Erythroblast (primary cell): ENCODE data around the gene BMERB1.
"Not testable (repeated sequence)": the region's sequence is repeated elsewhere in the genome, so short reads cannot be mapped to it uniquely, and the experiment has no call there.

Experiments
- DNase-seq, 2 experiments: peaks; one replicate each; lab custom pipeline; 2025; lab: John Stamatoyannopoulos, UW
- GATA1 ChIP-seq: IDR thresholded peaks from 2 replicates; pipeline ENCODE4 v1.6.1; 2011; ENCODE audit warnings: low read depth, mild to moderate bottlenecking, control low read depth, low read length, moderate library complexity
- POLR2A ChIP-seq: IDR thresholded peaks from 2 replicates; pipeline ENCODE4 v1.6.1; 2011; ENCODE audit warnings: mild to moderate bottlenecking, low read length

Gene BMERB1

GRCh38 chr16:15443753-15444152 lies 9.4 kb downstream of the BMERB1 start:
- TF ChIP-seq GATA1 (no peak), POLR2A (no peak)
- no peak for DNase-seq

GRCh38 chr16:15444264-15444663 lies 9.9 kb downstream of the BMERB1 start:
- TF ChIP-seq POLR2A: no peak
- TF ChIP-seq GATA1: no peak
- no peak for DNase-seq

- no peak for DNase-seq
- no peak for TF ChIP-seq GATA1
- no peak for TF ChIP-seq POLR2A
Measured at GRCh38 chr16:15445450-15445849, 11.1 kb downstream of the BMERB1 start.

GRCh38 chr16:15446901-15447300 lies 12.5 kb downstream of the BMERB1 start:
- DNase-seq: no peak
- TF ChIP-seq GATA1: no peak
- no peak for TF ChIP-seq POLR2A

- TF ChIP-seq POLR2A (no peak), GATA1 (no peak)
- no peak for DNase-seq
Measured at GRCh38 chr16:15450624-15451023, 16.2 kb downstream of the BMERB1 start.

GRCh38 chr16:15451098-15451731 lies 16.8 kb downstream of the BMERB1 start:
- no peak for DNase-seq
- no peak for TF ChIP-seq GATA1
- TF ChIP-seq POLR2A: no peak

GRCh38 chr16:15452246-15452855 lies 18.0 kb downstream of the BMERB1 start:
- DNase-seq: no peak
- no peak for TF ChIP-seq POLR2A
- TF ChIP-seq GATA1: no peak

GRCh38 chr16:15453296-15453695 lies 18.9 kb downstream of the BMERB1 start:
- DNase-seq: not testable (repeated sequence)

- DNase-seq: not testable (repeated sequence)
Measured at GRCh38 chr16:15454933-15455332, 20.5 kb downstream of the BMERB1 start.

- TF ChIP-seq GATA1 (no peak), POLR2A (no peak)
- DNase-seq: no peak
Measured at GRCh38 chr16:15457400-15457799, 23.0 kb downstream of the BMERB1 start.

- no peak for DNase-seq
- TF ChIP-seq POLR2A (no peak), GATA1 (no peak)
Measured at GRCh38 chr16:15457958-15458357, 23.6 kb downstream of the BMERB1 start.

- DNase-seq: no peak
Measured at GRCh38 chr16:15459791-15460190, 25.4 kb downstream of the BMERB1 start.

GRCh38 chr16:15460601-15461000 lies 26.2 kb downstream of the BMERB1 start:
- TF ChIP-seq POLR2A (no peak), GATA1 (no peak)
- no peak for DNase-seq

More at GRCh38 chr16:15459791-15460190, 25.4 kb downstream of the BMERB1 start:
- TF ChIP-seq GATA1 (no peak), POLR2A (no peak)

- TF ChIP-seq GATA1 (no peak), POLR2A (no peak)
- DNase-seq: no peak
Measured at GRCh38 chr16:15461376-15461775, 27.0 kb downstream of the BMERB1 start.
